K562 (cell line): ENCODE measurements around the gene PSME1. TPM values are rescaled to one million over a fixed set of nuclear protein-coding genes. Genes with fewer than 3 reads are reported as not detected.

ENCODE experiments used
- CTBP1 ChIP-seq: fragments of 450-650 bp; IDR thresholded peaks from 2 replicates; pipeline ENCODE4 v1.6.1; 2016; ENCODE audit warnings: borderline replicate concordance
- CXXC5 ChIP-seq: fragments of 250-450 bp; sonication (Bioruptor Pico); IDR thresholded peaks from 2 replicates; pipeline ENCODE4 v1.8.0; 2022; ENCODE audit warnings: inconsistent platforms, mild to moderate bottlenecking, moderate library complexity
- DNMT1 ChIP-seq: fragments of 450-650 bp; IDR thresholded peaks from 2 replicates; pipeline ENCODE4 v1.6.1; 2016; ENCODE audit warnings: antibody characterized with exemption, mild to moderate bottlenecking
- EHMT2 ChIP-seq: fragments of 450-650 bp; IDR thresholded peaks from 2 replicates; pipeline ENCODE4 v1.6.1; 2018; ENCODE audit warnings: antibody characterized with exemption
- FOXJ3 ChIP-seq: sonication (generic); formaldehyde crosslinking; IDR thresholded peaks from 2 replicates; pipeline ENCODE4 v1.4.0; 2020; ENCODE audit warnings: mild to moderate bottlenecking, missing genetic modification reagents
- KLF13 ChIP-seq: fragments of 450-650 bp; IDR thresholded peaks from 2 replicates; pipeline ENCODE4 v1.6.1; 2016; ENCODE audit warnings: missing genetic modification characterization, low read depth, mild to moderate bottlenecking, missing compliant biosample characterization, moderate library complexity, borderline replicate concordance
- MNT ChIP-seq, 2 experiments: fragments of 450-650 bp; conservative IDR thresholded peaks; 2 replicates each; pipeline ENCODE4 v1.6.1; 2017; ENCODE audit warnings: mild to moderate bottlenecking in 2 of 2, moderate library complexity in 2 of 2
- NBN ChIP-seq: fragments of 450-650 bp; IDR thresholded peaks from 2 replicates; pipeline ENCODE4 v1.6.1; 2016; ENCODE audit warnings: low read depth, mild to moderate bottlenecking
- NKRF ChIP-seq: fragments of 450-650 bp; IDR thresholded peaks from 2 replicates; pipeline ENCODE4 v1.6.1; 2016; ENCODE audit warnings: borderline replicate concordance
- PML ChIP-seq: IDR thresholded peaks from 2 replicates; pipeline ENCODE4 v1.6.1; 2012; ENCODE audit warnings: low read length, inconsistent platforms
- SAFB2 ChIP-seq: fragments of 200-400 bp; formaldehyde crosslinking; IDR thresholded peaks from 2 replicates; pipeline ENCODE4 v1.6.1; 2018; ENCODE audit warnings: borderline replicate concordance, low read length, low read depth, moderate library complexity; ENCODE audit not compliant: severe bottlenecking
- SLC30A9 ChIP-seq: fragments of 250-450 bp; sonication (Bioruptor Pico); IDR thresholded peaks from 2 replicates; pipeline ENCODE4 v1.8.0; 2022; ENCODE audit warnings: mild to moderate bottlenecking, moderate library complexity
- SRF ChIP-seq, 2 experiments: fragments of 250-450, 450-650 bp in 1 of 2; sonication (Bioruptor Pico) in 1 of 2; sonication (generic) in 1 of 2; formaldehyde crosslinking; IDR thresholded peaks; 2 replicates each; pipeline versions ENCODE4 v1.5.0 to v1.5.1; 2020 to 2022; ENCODE audit warnings: mild to moderate bottlenecking in 1 of 2, missing genetic modification reagents in 1 of 2
- ZNF165 ChIP-seq: fragments of 250-450 bp; sonication (Bioruptor Pico); IDR thresholded peaks from 2 replicates; pipeline ENCODE4 v1.4.0; 2020; ENCODE audit warnings: borderline replicate concordance
- ZNF232 ChIP-seq: sonication (generic); formaldehyde crosslinking; IDR thresholded peaks from 2 replicates; pipeline ENCODE4 v1.8.0; 2022; ENCODE audit warnings: mild to moderate bottlenecking, missing genetic modification reagents
- ZNF609 ChIP-seq: sonication (generic); formaldehyde crosslinking; IDR thresholded peaks from 2 replicates; pipeline ENCODE4 v1.8.1; 2023; ENCODE audit warnings: missing genetic modification reagents, mild to moderate bottlenecking, borderline replicate concordance
- ZNF740 ChIP-seq, 3 experiments: fragments of 200-800 bp in 1 of 3; sonication (Bioruptor generic) in 1 of 3; sonication (generic) in 1 of 3; formaldehyde crosslinking in 1 of 3; IDR thresholded peaks; 2 replicates each; pipeline versions ENCODE4 v1.6.1 to v1.8.0; 2016 to 2022; ENCODE audit warnings: mild to moderate bottlenecking in 2 of 3, missing compliant biosample characterization in 2 of 3, missing genetic modification characterization in 2 of 3, missing genetic modification reagents in 1 of 3
- polyA plus RNA-seq, 8 experiments: library from polyadenylated mRNA; depleted of rRNA in 4 of 8; stranded (reverse) in 5 of 8; unstranded in 3 of 8; fragments of >200 nt; fragmentation: Nextera tagmentation in 2 of 8; fragmentation: Illumina TruSeq in 1 of 8; extraction: Ambion mirVana in 2 of 8; extraction: Trizol in 1 of 8; gene quantifications; 2 replicates each; pipeline versions ENCODE4 v1.2.1 to v1.2.3, GENCODE V29; 2011 to 2014; ENCODE audit warnings: inconsistent platforms in 1 of 8, missing spikeins in 1 of 8
- total RNA-seq, 7 experiments: library from RNA; depleted of rRNA in 6 of 7; stranded (reverse); fragments of >200 nt in 6 of 7; fragmentation: Illumina TruSeq in 2 of 7; extraction: Trizol in 2 of 7; gene quantifications; 2 replicates each; pipeline versions ENCODE4 v1.2.1 to v1.2.3, GENCODE V29; 2011 to 2021; ENCODE audit warnings: low replicate concordance in 1 of 7

Gene PSME1
- total and polyA plus RNA-seq, 9 of the 15 experiments (the other 6 are each of a cell fraction or from before 2014, with no cell fraction given): 20.3 to 180 (median 67.5) TPM

- TF ChIP-seq MNT (conservative IDR thresholded peaks at IDR 0.05) (peak; percentile 41 to 48; a peak in 2 of 4 replicates), SRF (CRISPR knock-in tag; IDR thresholded peaks at IDR 0.05) (no peak), EHMT2 (no peak), CXXC5 (0 out of 2 replicates have a peak, but pooled peaks have one; percentile 7), ZNF232 (CRISPR knock-in tag) (no peak), CTBP1 (0 out of 2 replicates have a peak, but pooled peaks have one; percentile 15), NKRF (peak; percentile 79; the same call in 1 of the 2 replicates), SAFB2 (no peak), ZNF740 (CRISPR knock-in tag; IDR thresholded peaks at IDR 0.05) (no peak), ZNF740 (tag; IDR thresholded peaks at IDR 0.05) (no peak), DNMT1 (no peak), ZNF165 (CRISPR knock-in tag) (no peak), SLC30A9 (no peak), FOXJ3 (CRISPR knock-in tag) (no peak), ZNF609 (CRISPR knock-in tag) (no peak), PML (no peak), NBN (0 out of 2 replicates have a peak, but pooled peaks have one; percentile 50), KLF13 (tag) (no peak)
Measured at GRCh38 chr14:24146453-24146977, 10.5 kb downstream of the PSME1 start, which contains the start of gene PSME2 (continued).
